ENCODE measurements around the gene PRR18.

The PRR18 gene

GRCh38 chr6:166278579-166279392 is 29.4 kb downstream of the PRR18 start:
- DNase-seq (ENCODE audit: extremely low read depth in 1 of 2, low read depth in 1 of 2), result no peak

GRCh38 chr6:166277892-166278578 is 30.2 kb downstream of the PRR18 start:
- no peak for DNase-seq (ENCODE audit: extremely low read depth in 1 of 2, low read depth in 1 of 2)

GRCh38 chr6:166277018-166277417 is 31.2 kb downstream of the PRR18 start:
- no peak for DNase-seq (ENCODE audit: extremely low read depth in 1 of 2, low read depth in 1 of 2)

DNA sequence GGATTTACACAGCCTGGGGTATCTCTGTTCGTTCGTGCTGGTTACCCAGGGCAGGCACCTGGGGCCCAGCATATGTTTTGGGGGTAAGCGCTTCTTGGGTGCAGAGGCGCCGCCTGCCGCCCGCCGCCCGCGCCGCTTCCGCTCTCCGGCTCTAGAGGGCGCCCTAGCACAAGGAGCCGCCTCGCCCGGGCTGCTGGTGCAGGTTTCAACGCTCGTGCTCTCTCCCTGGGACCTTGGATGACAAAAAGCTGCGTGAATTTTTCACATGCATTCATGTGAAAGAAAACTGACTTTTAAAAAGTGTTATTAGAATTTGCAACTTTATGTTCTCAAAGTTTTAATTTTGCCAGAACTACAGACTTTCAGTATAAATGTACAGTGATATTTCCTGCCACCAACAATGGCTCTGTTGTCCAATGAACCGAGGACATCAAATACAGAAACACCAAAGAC is 32.5 kb downstream of the PRR18 start:
- DNase-seq (ENCODE audit: extremely low read depth in 1 of 2, low read depth in 1 of 2), result peak; percentile 31 to 52

- DNase-seq (ENCODE audit: extremely low read depth in 1 of 2, low read depth in 1 of 2), result no peak
These were observed 33.3 kb downstream of the PRR18 start for GRCh38 chr6:166274739-166275370.

DNA sequence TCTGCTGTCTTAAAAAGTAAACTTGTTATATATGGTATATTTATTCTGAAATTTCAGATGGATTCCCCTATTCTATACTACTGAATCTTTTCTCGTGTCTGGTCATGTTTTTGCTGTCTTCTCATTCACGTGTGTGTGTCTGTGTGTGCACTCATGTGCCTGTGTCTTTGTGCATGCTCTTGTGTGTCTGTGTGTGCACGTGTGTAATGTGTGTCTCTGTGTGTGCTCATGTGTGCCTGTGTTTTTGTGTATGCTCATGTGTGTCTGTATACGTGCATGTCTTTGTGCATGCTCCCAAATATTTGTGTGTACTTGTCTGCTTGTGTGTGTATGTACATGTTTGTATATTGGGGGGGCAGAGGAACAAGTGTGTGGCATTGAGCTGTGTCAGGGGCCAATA is 34.0 kb downstream of the PRR18 start:
- no peak for DNase-seq (ENCODE audit: extremely low read depth in 1 of 2, low read depth in 1 of 2)

GRCh38 chr6:166271376-166271765 is 36.8 kb downstream of the PRR18 start:
- DNase-seq (ENCODE audit: extremely low read depth in 1 of 2, low read depth in 1 of 2), result no peak

- no peak for DNase-seq (ENCODE audit: extremely low read depth in 1 of 2, low read depth in 1 of 2)
These were observed 37.4 kb downstream of the PRR18 start for GRCh38 chr6:166270706-166271375.

DNA sequence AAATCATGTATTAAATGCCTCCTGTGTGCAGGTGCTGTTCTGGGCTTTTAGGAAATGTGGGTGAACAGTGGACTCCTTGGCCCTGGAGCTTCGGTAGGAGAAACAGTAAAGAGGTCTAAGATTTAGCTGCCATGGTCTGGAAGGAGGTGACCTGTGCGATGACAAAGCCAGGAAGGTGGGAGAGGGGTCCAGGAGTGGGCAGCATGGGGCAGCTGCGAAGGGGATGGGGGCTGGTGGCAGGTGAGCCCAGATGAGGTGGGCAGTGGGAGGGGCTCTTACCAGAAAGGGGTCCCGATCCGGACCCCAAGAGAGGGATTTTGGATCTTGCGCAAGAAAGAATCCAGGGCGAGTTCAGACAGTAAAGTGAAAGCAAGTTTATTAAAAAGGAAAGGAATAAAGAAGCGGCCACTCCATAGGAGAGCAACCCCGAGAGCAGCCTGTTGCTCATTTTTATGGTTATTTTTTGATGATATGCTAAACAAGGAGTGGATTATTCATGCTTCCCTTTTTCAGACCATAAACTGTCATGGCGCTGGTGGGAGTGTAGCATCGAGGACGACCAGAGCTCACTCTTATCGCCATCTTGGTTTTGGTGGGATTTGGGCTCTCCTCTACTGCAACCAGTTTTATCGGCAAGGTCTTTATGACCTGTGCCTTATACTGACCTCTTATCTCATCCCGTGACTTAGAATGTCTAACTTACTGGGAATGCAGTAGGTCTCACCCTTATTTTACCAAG is 38.7 kb downstream of the PRR18 start:
- no peak for DNase-seq (ENCODE audit: extremely low read depth in 1 of 2, low read depth in 1 of 2)

DNA sequence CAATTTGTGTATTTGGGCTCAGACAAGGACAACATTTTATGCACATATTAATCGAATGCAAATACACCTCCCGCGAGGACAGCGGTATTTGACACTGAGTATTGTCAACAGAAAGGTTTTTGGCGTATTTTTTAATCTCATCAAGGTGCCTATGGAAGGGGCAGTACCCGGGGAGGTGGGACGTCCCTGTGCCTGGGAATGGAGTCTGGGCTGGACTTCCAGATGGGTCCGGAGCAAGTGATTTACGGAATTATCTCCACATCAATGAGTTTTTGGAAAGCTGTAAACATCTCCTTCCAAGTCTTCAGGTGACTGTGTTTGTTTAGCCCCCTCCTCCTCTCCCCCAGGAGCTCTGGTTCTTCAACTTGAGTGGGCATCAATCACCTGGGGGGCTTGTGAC is 39.8 kb downstream of the PRR18 start:
- DNase-seq (ENCODE audit: extremely low read depth in 1 of 2, low read depth in 1 of 2), result no peak

DNA sequence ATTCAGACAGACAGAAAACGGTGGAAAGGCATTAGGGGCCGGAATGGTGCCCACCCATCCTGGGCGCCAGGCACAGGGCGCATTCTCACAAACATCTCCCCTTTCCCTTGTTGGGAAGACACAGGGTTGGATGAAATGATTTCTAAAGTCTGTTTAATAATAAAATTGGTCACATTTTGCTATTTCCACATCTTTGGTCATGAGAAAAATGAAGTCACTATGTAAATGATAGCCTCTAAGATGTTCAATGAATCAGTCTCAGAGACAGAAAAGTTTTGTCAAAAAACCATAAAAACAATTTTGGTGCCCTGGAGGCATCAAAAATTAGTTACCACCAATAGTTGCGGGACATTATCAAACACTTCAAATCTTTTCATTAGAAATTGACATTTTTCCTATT is 40.7 kb downstream of the PRR18 start:
- DNase-seq (ENCODE audit: extremely low read depth in 1 of 2, low read depth in 1 of 2), result no peak

GRCh38 chr6:166266336-166266735 is 41.9 kb downstream of the PRR18 start:
- DNase-seq (ENCODE audit: extremely low read depth in 1 of 2, low read depth in 1 of 2), result no peak

GRCh38 chr6:166262743-166263515 is 45.3 kb downstream of the PRR18 start:
- DNase-seq (ENCODE audit: extremely low read depth in 1 of 2, low read depth in 1 of 2), result no peak

GRCh38 chr6:166259296-166259977 is 48.8 kb downstream of the PRR18 start:
- DNase-seq (ENCODE audit: extremely low read depth in 1 of 2, low read depth in 1 of 2), result no peak

DNA sequence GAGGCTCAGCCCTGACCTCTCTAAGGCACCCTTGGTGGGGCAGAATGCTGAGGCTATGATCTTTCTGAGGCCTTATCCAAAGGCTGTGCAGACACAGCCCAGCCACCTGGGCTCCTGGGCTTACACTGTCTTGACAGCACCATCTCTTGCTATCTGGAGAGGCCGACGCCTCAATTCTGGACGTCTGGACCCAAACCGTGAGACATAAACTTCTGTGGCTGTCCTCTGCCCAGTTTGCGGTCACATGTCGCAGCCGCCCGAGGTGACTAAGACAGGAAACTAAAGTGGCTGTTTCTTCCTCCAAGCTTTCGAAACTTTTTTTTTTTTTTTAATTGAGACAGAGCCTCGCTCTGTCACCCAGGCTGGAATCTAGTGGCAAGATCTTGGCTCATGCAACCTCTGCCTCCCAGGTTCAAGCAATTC is 49.3 kb downstream of the PRR18 start:
- peak in 1 of 2 donors; percentile 42 for DNase-seq (ENCODE audit: extremely low read depth in 1 of 2, low read depth in 1 of 2)

DNA sequence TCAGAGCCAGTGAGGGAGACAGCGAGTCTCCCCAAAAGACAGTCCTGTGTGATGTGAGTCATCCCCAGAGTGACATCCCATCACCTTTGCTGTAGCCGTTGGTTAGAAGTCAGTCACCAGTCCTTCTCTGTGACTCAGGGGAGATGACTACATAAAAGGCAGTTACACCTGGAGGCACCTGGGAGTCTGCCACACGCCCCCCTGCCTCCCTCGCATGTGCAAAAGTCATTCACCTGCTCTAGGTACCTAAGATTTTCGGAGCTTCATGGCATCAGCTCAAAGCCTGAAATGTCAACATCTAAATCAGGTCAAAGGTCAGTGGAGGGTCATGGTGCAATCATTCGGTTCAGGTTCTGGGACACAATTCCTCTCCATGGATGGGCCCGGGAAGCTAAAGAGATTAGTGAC is 50.3 kb downstream of the PRR18 start:
- no peak for DNase-seq (ENCODE audit: extremely low read depth in 1 of 2, low read depth in 1 of 2)

Data from stimulated activated CD8-positive, alpha-beta memory T cell treated with anti-CD3 and anti-CD28 coated beads, Interleukin-7, amount 100 ng/mL, for 48 hours (primary cell).